Heart right ventricle (tissue), 16 donors: ENCODE measurements around the gene RFTN1. TPM values are rescaled to one million over a fixed set of nuclear protein-coding genes. Genes with fewer than 3 reads are reported as not detected.

Source experiments
- ATAC-seq, 8 donors: fragments of 200-7000 bp; cut with Tn5 transposase; one replicate each; pipeline ENCODE4 v1.9.1; 2020; ENCODE audit warnings: mild to moderate bottlenecking in 8 of 8, moderate library complexity in 8 of 8, moderate number of reproducible peaks in 1 of 8
- DNase-seq, 2 donors: peaks; one replicate each; pipeline ENCODE4 v3.0.0-alpha.2; 2020
- H3K27ac ChIP-seq, 10 donors: fragments of 200-600 bp; sonication (generic) in 2 of 10; one replicate each; pipeline versions ENCODE4 v1.5.0 to v1.8.0; 2020 to 2022; ENCODE audit warnings: mild to moderate bottlenecking in 3 of 10
- H3K27me3 ChIP-seq, 7 donors: fragments of 200-600 bp; one replicate each; pipeline ENCODE4 v1.8.0; 2021 to 2022; ENCODE audit warnings: mild to moderate bottlenecking in 2 of 7
- H3K36me3 ChIP-seq, 9 donors: fragments of 200-600 bp; sonication (generic) in 1 of 9; one replicate each; pipeline versions ENCODE4 v1.5.0 to v1.8.0; 2020 to 2022; ENCODE audit warnings: mild to moderate bottlenecking in 2 of 9
- H3K4me1 ChIP-seq, 9 donors: fragments of 200-600 bp; sonication (generic) in 1 of 9; one replicate each; pipeline versions ENCODE4 v1.5.0 to v1.8.0; 2020 to 2022; ENCODE audit warnings: mild to moderate bottlenecking in 4 of 9
- H3K4me3 ChIP-seq, 10 donors: fragments of 200-600 bp; sonication (generic) in 2 of 10; one replicate each; pipeline versions ENCODE4 v1.5.0 to v1.8.0; 2020 to 2022; ENCODE audit warnings: mild to moderate bottlenecking in 7 of 10, moderate library complexity in 2 of 10
- H3K9me3 ChIP-seq, 11 donors: fragments of 200-600 bp in 10 of 11; sonication (generic) in 2 of 11; one replicate each; pipeline versions ENCODE4 v1.5.0 to v1.8.0; 2013 to 2022; ENCODE audit warnings: mild to moderate bottlenecking in 2 of 11, control low read depth in 1 of 11, moderate library complexity in 1 of 11
- CTCF ChIP-seq, 9 donors: fragments of 200-600 bp; sonication (generic) in 2 of 9; IDR thresholded peaks; one replicate each; pipeline versions ENCODE4 v1.5.0 to v1.8.0; 2021 to 2022; ENCODE audit warnings: antibody characterized with exemption in 9 of 9, mild to moderate bottlenecking in 5 of 9, moderate library complexity in 1 of 9
- WGBS, 2 donors: extraction: QIAGEN DNeasy Blood & Tissue Kit; methylation state at CpG; one replicate each; pipeline ENCODE4 v1.1.7; 2013; ENCODE audit warnings: inconsistent platforms in 1 of 2; 5-methylcytosine and 5-hydroxymethylcytosine counted together
- intact Hi-C, 10 donors: fragments of 100-400 bp; cut with DNase I; formaldehyde crosslinking; loops; one replicate each; pipeline versions ENCODE4 v1.11.1 to v1.14.2; 2022
- polyA plus RNA-seq, 2 donors: library from polyadenylated mRNA; stranded (reverse); fragments of 200-250 nt; gene quantifications; one replicate each; pipeline ENCODE4 v1.2.3, GENCODE V29; 2013
- total RNA-seq, 10 donors: library from RNA; stranded (reverse); fragmentation: NEBNext Ultra II Directional in 3 of 10; extraction: Animal tissue kit (Norgen Biotek cat#: 25700) in 3 of 10; gene quantifications; one replicate each; pipeline versions ENCODE4 v1.2.1 to v1.2.4, GENCODE V29; 2021 to 2023
- donor health status: Arrhythmogenic right ventricular cardiomyopathy.
- donor health status: ischemic (EF 13 %, LVEDD 7.1; RV severe dilation, severe dysfunction).
- donor health status: healthy with polysubstance abuse.
- donor health status: DM: no; HTN: yes; CAD: no.
- donor health status: DM: no; HTN: no; CAD: no.
- donor health status: ischemic (EF 25% LVEDD 6.9; RV normal size, moderate dysfunction).
- donor health status: ischemic (EF 25% LVEDD 5.7; RV mildly dilated, moderate dysfunction).
- donor health status: healthy.
- donor health status: DM: yes; HTN: yes; CAD: no.
- donor health status: Ischemic cardiomyopathy.
- donor health status: ischemic (EF 35%, LVEDD 5.7; RV mildly dilated, moderate dysfunction).
- donor health status: nonischemic (EF 11% LVEDD 7.7; RV severe dilation, severe dysfunction).
- donor health status: DM: yes; HTN: yes; CAD: no.
- donor health status: PGD.
- donor health status: ischemic (EF 29% LVEDD 5.4; RV normal size, mild dysfunction).
- donor health status: nonischemic (EF 23%, LVEDD 6.1; RV moderate dilation, normal function).

The RFTN1 gene
- total and polyA plus RNA-seq, 12 donors = 17.4 to 32.2 (median 24.0) TPM

- peaks cover 8 to 70% (median 49%) of the 10 kb centered on the region in 9 donors for H3K4me1 ChIP-seq
- ATAC-seq = no peak
- no peak for TF ChIP-seq CTCF (IDR thresholded peaks at IDR 0.05)
- no peaks in the 10 kb centered on the region for H3K9me3 ChIP-seq
- H3K4me3 ChIP-seq = no peak overlapping the region
- intact Hi-C loops = no loop called here
- H3K36me3 ChIP-seq = peaks cover 0 to 43% (median 0%) of the 10 kb centered on the region in 9 donors
- 93 to 94% methylated on average over 5 of the region's 5 CpGs for WGBS, 2 donors
- H3K27me3 ChIP-seq = no peaks in the 10 kb centered on the region
- peak overlapping the region in 3 of 10 donors; percentile 25 to 67 (median 37) for H3K27ac ChIP-seq
- DNase-seq = no peak
These were observed 28.0 kb downstream of the RFTN1 start for GRCh38 chr3:16485395-16485992.

- H3K27ac ChIP-seq = peak overlapping the region in 6 of 10 donors; percentile 11 to 67 (median 31)
- 75 to 76% methylated on average over 2 of the region's 2 CpGs for WGBS, 2 donors
These were observed 28.5 kb downstream of the RFTN1 start for GRCh38 chr3:16484984-16485383.

DNA sequence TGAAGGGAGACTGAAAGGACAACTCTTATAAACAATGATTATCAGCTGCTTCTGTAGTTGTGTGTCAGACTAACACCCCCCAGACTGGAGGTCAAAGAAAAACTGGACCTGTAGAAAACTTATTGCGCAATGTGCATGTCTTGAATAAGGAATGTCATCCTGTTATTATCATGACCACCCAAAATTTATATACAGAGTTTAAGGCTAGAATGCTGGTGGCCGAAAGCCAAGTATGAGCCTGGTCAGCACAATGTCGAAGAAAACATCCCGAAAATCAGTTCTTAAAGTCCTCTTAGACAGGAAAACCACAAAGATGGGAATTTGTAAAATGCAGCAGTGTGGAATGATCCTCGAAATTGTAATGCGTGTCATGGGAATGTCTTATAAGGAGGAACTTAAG is 29.3 kb downstream of the RFTN1 start:
- TF ChIP-seq CTCF (IDR thresholded peaks at IDR 0.05) = no peak
- H3K27ac ChIP-seq = peak overlapping the region in 8 of 10 donors; percentile 11 to 80 (median 38)
- H3K36me3 ChIP-seq = peaks cover 0 to 36% (median 0%) of the 10 kb centered on the region in 9 donors
- peaks cover 8 to 69% (median 54%) of the 10 kb centered on the region in 9 donors for H3K4me1 ChIP-seq
- DNase-seq = no peak
- H3K9me3 ChIP-seq = no peaks in the 10 kb centered on the region
- peak in 7 of 8 donors; percentile 26 to 47 (median 33) for ATAC-seq
- H3K27me3 ChIP-seq = no peaks in the 10 kb centered on the region
- 50 to 53% methylated on average over 6 of the region's 6 CpGs for WGBS, 2 donors
- H3K4me3 ChIP-seq = no peak overlapping the region
- intact Hi-C loops = no loop called here

More at GRCh38 chr3:16484984-16485383, 28.5 kb downstream of the RFTN1 start:
- ATAC-seq = no peak
- Histone ChIP-seq H3K4me1 (peaks cover 8 to 72% (median 52%) of the 10 kb centered on the region in 9 donors), H3K4me3 (no peak overlapping the region), H3K9me3 (no peaks in the 10 kb centered on the region), H3K27me3 (no peaks in the 10 kb centered on the region), H3K36me3 (peaks cover 0 to 38% (median 0%) of the 10 kb centered on the region in 9 donors)
- DNase-seq = no peak
- intact Hi-C loops = no loop called here
- no peak for TF ChIP-seq CTCF (IDR thresholded peaks at IDR 0.05)

DNA sequence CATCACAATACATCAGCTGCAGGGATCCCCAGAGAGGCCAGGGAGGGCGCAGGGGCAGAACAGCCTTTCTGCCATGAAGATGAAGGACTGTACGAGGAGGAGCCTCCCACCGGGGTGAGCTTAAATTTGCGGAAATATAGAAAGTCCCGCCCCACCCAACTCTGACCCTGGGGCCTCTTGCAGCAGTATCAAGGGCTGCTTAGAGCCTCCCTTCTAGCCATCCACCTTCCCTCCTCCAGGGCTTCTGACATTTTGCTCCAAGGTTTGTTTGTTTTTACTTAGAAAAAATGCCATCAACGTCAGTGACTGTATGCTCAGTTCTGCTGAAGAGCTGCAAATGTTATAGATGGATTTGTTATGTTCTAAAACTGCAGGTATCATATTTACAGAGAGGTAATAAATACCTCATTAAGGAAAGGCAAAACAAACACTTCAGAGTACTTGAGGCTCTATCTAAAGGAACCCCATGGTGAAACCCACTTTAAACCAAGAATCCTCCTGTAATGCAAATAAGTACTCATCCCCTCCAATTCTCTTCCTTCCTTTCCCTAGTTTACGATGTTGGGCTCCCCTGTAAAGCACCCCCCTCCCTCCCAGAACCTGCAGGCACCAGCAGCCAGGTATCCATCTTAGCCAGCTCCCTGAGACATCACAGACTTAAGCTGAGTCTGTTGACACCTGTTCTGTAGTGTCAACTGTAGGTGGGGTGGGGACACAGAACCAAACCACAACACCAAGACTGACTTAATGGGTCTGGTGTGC is 30.5 kb downstream of the RFTN1 start:
- no peak for DNase-seq
- ATAC-seq = peak in 3 of 8 donors; percentile 19 to 49 (median 36)
- peaks cover 8 to 80% (median 66%) of the 10 kb centered on the region in 9 donors for H3K4me1 ChIP-seq
- H3K4me3 ChIP-seq = no peak overlapping the region
- no peaks in the 10 kb centered on the region for H3K27me3 ChIP-seq
- intact Hi-C loops = no loop called here
- TF ChIP-seq CTCF (IDR thresholded peaks at IDR 0.05) = no peak
- WGBS, 2 donors = 57 to 71% methylated on average over 7 of the region's 7 CpGs
- peak overlapping the region in 4 of 10 donors; percentile 14 to 80 (median 63) for H3K27ac ChIP-seq
- H3K9me3 ChIP-seq = no peaks in the 10 kb centered on the region
- peaks cover 0 to 35% (median 0%) of the 10 kb centered on the region in 9 donors for H3K36me3 ChIP-seq
